Measurements from ENCODE around the gene RABEP2.
"Not testable (repeated sequence)": the region's sequence is repeated elsewhere in the genome, so short reads cannot be mapped to it uniquely, and the experiment has no call there.

RABEP2 gene

DNA sequence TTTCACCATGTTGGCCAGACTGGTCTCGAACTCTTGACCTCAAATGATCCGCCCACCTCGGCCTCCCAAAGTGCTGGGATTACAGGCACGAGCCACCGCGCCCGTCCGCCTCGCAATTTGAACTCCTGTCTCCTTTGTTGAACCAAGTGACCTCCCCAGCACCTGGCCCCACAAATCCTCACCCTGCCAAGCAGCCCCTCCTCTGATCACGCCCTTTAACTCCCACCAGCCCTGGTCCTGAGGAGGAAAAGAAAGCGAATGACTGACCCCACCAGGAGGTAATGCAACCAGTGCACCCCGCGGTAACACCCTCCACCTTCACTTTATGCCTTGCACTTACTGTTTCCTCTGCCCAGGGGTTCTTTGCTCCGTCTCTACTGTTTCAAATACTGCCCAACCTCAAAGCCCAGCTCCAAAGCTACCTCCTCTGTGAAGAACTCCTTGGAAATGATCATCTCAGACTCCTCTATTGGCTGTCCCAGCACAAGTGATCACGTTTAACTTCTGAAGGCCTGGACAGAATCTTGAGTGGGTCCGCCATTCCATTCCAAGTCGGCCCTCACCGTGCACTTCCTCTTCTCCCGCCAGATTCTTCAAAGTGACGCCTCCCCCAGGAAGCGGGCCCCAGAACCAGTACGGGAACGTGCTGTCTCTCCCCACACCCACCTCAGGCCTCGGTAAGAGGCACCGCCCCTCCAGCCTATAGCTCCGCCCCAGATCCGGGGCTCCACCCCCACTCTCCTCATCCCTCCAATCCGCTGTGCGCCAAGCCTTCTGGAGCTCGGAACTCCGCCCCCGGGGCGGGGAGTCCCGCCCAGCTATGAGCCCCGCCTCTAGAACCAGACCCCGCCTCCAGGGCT lies 11.1 kb upstream of the RABEP2 start:
- intact Hi-C loops (cut with DNase I) = no loop called here
- DNase-seq = peak; percentile 27 to 82 (median 64)

DNA sequence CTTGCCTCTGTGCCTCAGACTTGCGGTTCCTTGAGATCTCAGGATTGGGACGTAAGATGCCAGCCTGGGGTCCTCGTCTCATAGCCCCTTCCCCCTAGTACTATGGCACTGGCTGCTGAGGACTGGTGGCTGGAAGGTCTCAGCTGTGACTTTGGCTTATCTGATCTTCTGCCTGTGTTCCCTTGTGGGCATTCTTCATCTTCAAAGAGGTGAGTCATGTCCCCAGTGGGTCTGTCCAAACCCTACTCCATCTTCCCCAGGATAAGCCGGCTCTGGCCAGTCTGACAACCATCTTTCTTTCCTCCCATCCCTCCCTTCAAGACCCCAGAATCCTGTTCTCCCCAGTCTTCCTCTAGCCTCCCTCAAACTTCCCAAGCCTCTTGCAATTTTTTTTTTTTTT lies 10.3 kb upstream of the RABEP2 start:
- no peak for DNase-seq
- intact Hi-C loops (cut with DNase I) = no loop called here

DNA sequence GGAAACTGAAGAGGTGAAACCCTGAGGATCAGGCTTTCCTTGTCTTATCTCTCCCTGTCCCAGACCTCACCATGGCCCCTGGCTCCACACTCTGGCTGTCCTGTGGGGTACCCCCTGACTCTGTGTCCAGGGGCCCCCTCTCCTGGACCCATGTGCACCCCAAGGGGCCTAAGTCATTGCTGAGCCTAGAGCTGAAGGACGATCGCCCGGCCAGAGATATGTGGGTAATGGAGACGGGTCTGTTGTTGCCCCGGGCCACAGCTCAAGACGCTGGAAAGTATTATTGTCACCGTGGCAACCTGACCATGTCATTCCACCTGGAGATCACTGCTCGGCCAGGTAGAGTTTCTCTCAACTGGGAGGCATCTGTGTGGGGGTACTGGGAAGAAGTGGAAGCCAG lies 8.1 kb upstream of the RABEP2 start:
- DNase-seq = no peak
- intact Hi-C loops (cut with DNase I) = no loop called here

DNA sequence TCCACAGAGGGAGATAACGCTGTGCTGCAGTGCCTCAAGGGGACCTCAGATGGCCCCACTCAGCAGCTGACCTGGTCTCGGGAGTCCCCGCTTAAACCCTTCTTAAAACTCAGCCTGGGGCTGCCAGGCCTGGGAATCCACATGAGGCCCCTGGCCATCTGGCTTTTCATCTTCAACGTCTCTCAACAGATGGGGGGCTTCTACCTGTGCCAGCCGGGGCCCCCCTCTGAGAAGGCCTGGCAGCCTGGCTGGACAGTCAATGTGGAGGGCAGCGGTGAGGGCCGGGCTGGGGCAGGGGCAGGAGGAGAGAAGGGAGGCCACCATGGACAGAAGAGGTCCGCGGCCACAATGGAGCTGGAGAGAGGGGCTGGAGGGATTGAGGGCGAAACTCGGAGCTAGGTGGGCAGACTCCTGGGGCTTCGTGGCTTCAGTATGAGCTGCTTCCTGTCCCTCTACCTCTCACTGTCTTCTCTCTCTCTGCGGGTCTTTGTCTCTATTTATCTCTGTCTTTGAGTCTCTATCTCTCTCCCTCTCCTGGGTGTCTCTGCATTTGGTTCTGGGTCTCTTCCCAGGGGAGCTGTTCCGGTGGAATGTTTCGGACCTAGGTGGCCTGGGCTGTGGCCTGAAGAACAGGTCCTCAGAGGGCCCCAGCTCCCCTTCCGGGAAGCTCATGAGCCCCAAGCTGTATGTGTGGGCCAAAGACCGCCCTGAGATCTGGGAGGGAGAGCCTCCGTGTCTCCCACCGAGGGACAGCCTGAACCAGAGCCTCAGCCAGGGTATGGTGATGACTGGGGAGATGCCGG lies 7.5 kb upstream of the RABEP2 start:
- no peak for DNase-seq
- intact Hi-C loops (cut with DNase I) = no loop called here

DNA sequence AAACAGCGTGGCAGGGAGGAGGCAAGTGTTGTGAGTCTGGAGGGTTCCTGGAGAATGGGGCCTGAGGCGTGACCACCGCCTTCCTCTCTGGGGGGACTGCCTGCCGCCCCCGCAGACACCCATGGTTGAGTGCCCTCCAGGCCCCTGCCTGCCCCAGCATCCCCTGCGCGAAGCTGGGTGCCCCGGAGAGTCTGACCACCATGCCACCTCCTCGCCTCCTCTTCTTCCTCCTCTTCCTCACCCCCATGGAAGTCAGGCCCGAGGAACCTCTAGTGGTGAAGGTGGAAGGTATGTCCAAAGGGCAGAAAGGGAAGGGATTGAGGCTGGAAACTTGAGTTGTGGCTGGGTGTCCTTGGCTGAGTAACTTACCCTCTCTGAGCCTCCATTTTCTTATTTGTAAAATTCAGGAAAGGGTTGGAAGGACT lies 6.8 kb upstream of the RABEP2 start, which contains the start of gene CD19:
Gene CD19, plus strand, starts transcription at position 171 of the 425 bp plus-strand sequence. Its CDS starts 30 bp downstream, at position 201.
- no peak for DNase-seq
- intact Hi-C loops (cut with DNase I) = no loop called here

DNA sequence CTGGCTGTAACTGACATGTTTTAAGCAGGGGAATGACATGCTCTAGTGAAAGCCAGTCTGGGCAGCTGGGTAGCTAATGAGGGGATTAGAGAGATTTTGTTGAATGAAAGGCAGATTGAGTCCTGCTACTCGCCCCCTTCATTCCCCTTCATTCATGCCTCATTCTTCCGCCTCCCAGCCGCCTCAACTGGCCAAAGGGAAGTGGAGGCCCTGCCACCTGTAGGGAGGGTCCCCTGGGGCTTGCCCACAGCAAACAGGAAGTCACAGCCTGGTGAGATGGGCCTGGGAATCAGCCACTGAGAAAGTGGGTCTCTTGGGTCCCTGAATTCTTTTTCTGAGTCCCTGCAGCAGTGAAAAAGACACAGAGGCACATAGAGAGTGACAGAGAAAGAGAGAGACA lies 5.6 kb upstream of the RABEP2 start:
- intact Hi-C loops (cut with DNase I) = no loop called here
- DNase-seq = peak in 1 of 42 donors; percentile 9

DNA sequence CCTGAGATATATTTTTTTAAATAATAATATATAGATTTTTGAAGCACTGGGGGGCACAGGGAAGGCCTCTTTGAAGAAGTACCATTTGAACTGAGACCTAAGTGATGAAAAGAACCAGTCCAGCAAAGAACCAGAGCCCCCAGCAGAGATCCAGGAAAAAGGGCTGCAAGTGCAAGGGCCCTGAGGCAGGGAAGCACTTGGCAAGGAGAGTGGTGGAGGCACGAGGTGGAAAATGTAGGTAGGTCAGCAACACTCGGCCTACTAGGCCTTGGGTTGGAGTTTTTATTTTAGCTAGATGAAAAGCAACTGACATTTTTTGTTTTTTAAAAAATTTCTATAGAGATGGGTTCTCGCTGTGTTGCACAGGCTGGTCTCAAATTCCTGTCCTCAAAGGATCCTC lies 5.2 kb upstream of the RABEP2 start:
- intact Hi-C loops (cut with DNase I) = no loop called here
- DNase-seq = no peak

DNA sequence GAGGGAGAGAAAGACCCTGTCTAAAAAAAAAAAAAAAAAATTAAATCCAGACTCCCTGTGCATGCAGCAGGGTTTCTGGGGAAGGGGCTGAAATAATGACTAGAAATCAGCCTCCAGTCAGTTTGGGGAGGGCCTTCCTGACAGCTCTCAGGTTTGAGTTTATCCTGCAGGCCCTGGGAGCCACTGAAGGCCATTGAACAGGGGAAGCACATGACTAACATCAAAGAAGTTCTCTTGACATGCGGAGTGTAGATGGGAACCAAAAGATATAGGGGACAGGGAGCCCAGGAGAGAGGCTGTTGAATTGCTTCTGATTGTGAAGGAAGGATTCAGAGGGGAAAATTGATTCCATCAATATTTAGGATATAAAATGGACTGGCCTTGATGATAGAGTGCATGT lies 2.8 kb upstream of the RABEP2 start:
- intact Hi-C loops (cut with DNase I) = no loop called here
- no peak for DNase-seq

DNA sequence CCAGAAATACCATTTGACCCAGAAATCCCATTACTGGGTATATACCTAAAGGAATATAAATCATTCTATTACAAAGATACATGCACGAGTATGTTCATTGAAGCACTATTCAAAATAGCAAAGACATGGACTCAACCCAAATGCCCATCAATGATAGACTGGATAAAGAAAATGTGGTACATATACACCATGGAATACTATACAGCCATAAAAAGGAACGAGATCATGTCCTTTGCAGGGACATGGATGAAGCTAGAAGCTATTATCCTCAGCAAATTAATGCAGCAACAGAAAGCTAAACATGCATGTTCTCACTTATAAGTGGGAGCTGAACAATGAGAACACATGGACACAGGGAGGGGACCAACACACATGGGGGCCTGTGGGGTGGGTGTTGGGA lies 1.2 kb upstream of the RABEP2 start:
- DNase-seq; intact Hi-C loops (cut with DNase I): not testable (repeated sequence)

DNA sequence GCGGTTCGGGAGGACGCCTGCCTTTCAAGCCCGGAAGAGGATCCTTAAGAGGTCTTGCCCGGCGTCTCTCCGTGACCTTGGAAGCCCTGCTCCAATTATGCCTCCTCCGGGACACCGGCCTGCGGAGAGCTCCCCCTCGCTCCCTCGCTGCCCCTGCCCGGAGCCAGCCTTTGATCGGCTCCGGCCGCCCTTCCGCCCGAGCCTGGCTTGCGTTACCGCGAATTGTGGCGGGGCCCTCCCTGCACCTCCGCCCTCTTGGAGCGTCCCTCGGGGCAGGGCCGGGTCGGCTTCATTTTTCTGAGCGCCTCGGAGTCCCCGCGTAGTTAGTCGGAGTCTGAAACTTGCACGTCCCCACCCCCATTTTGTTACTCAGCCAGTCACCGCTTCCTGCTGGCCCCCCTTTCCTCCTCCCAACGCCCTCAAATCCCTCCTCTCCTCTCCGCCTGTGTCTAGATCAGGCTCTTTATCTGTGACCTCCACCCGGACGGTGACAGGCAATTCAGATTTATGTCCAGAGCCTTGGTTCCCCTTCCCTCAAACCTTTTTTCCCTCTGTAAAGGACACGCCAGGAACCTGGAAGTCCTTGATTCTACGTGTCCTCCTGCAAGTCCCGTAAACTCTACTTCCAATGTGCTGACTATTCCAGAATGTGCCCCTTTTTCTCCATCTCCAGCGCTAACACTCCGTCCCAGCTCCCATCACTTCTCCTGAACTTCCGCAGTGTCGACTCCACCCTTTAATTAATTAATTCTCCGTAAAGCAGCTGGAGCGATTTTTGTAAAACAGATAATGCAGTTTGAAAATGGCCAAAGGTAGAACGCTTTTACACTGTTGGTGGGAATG lies 569 bp upstream of the RABEP2 start:
- intact Hi-C loops (cut with DNase I) = loop anchor here (2.0 kb wide), 1 partner anchor 25 kb away; the partner anchor contains the start of gene NFATC2IP

DNA sequence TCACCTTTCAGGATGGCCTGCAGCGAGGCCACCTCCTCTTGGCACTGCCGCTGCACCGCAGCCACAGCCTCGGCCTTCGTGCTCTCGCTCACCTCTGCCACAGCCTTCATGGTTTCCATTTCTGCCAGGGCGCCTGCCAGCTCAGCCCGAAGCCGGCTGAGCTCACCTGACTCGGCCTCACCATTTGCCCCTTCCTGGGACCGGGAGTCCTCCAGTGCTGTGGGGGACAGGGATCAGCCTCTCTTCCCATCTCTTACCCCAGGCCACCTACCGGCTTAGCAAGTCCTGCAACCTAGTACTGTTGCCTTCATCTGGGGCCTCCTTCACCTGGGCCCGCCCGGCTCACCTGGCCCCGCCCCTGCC lies 658 bp downstream of the RABEP2 start:
- peak in 2 of 42 donors; percentile 1 to 14 for DNase-seq
- intact Hi-C loops (cut with DNase I) = loop anchor here (2.0 kb wide), 1 partner anchor 26 kb away; the partner anchor contains the start of gene NFATC2IP

More for the DNA sequence above, 569 bp upstream of the RABEP2 start:
- peak in 30 of 42 donors; percentile 25 to 81 (median 60) for DNase-seq

DNA sequence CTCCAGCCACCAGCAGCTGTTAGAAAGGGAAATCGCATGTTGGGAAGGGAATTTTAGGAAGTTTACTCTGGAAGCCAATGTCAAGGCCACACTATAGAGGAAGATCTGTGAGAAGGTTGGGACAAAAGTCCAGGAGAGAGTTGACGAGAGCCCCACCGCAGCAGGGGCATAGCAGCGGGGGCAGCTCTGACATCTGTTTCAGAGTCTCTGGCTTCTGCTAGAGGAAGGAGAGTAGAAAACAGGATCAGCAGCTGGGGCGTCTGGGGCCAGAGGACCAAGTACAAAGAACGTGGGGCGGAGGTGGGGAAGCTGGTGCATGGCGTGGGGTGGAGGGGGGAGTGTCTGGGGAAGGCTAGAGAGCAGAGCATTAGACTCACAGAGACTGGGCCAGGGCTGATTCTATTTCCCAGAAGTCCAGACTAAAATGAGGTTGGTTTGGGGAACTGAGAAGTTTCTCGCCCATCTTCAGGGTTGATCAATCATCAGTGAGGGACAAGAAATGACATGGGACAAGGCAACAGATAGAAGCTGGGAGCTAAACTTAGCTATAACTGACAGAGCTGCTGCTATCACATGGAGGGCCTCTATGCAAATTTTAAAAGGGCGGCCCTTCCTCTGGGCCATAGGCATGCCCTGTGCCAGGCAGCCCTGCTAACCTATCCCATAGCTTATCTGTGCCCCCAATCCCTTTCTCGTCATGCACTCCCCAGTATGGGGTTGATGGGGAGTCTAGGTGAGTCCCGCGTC lies 1.2 kb downstream of the RABEP2 start:
- peak in 10 of 42 donors; percentile 2 to 45 (median 18) for DNase-seq
- intact Hi-C loops (cut with DNase I) = loop anchor here (2.0 kb wide), 1 partner anchor 27 kb away; the partner anchor contains the start of gene NFATC2IP

DNA sequence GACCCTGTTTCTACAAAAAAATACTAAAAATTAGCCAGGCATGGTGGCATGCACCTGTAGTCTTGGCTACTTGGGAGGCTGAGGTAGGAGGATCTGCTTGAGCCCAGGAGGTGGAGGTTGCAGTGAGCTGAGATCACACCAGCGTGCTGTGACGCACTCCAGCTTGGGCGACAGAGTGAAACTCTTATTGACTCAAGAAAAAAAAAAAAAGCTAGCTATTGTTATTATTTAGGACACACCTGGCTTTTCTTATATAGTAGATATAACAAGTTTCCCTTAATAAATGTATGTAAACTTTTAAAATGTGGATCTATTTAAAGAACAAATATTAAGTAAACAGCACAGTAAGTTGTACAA lies 1.8 kb downstream of the RABEP2 start:
- intact Hi-C loops (cut with DNase I) = no loop called here
- no peak for DNase-seq

DNA sequence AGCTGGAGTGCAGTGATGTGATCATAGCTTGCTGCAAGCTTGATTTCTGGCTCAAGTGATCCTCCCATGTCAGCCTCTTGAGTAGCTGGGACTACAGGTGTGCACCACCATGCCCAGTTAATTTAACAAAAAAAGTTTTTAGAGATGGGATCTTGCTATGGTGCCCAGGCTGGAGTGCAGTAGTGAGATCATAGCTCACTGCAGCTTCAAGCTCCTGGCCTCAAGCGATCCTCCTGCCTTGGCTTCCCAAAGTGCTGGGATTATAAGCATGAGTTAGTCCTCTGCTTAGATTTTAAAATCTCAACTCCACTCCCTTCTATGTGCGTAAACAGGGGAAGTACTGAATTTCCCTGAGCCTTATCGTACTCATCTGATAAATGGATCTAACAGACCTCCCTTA lies 6.3 kb downstream of the RABEP2 start:
- intact Hi-C loops (cut with DNase I) = no loop called here
- DNase-seq = no peak

DNA sequence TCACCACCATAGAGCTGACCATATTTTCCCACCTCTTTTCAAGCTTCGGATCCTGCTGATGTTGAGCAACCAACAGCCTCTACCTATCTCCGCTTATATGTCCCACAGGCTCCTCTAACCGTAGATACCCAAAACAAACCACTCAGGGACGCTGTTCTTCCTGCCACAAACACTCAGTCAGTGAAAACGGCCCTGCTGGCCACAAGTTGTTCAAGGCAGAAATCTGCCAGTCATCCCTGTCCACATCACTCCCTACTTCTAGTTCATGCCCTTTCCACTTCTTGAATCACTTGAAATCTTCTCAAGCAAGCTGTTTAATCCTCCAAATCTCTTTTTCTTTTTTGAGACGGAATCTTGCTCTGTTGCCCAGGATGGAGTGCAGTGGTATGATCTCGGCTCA lies 7.9 kb downstream of the RABEP2 start:
- intact Hi-C loops (cut with DNase I) = no loop called here

DNA sequence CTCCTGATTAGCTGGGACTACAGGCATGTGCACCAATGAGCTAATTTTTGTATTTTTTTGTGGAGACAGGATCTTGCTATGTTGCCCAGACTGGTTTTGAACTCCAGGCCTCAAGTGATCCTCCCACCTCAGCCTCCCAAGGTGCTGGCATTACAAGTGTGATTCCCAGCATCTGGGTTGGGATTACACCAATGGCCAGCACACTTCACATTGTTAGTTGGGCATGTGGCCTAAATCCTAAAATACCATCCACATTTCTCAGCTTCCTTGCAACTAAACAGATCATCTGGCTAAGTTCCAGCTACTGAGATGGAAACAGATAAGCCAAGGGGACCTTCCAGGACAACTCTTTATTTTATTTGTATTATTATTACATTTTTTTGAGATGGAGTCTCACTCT lies 9.9 kb downstream of the RABEP2 start:
- no peak for DNase-seq
- intact Hi-C loops (cut with DNase I) = no loop called here

More for the DNA sequence above, 7.9 kb downstream of the RABEP2 start:
- DNase-seq = no peak

DNA sequence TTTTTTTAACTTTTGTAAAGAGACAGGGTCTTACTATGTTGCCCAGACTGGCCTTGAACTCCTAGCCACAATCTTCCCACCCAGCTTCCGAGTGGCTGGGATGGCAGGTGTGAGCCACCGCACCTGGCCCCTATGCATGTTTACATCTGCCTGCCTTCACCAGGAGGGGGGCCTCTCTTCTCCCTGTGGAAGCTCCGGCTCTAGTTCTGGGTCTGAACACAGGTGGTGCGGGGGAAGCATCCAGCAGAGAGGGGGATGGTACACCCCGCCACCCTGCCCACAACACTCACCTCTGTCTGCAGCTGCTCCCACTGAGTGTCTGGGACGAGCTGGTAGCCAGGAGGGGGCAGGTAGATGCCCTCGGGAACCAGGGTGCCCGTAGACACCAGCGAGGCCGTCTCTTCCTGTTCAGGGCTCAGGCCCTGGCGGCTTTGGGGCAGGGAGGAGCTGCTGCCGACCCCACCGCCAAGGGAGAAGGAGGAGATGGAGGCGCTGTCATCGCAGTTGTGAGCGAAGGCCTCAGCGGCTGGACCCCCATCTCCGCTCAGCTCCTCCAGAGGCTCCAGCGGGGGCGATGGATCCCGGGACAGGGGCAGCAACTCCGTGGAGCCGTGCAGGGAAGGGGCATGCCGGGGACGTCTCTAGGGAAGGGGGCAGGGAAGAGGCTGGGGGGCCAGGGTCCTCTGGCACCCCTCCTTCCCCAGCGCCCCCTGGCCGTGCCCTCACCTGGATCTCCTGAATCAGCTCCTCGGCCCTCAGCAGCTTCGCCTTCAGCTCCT lies 10.9 kb downstream of the RABEP2 start:
- intact Hi-C loops (cut with DNase I) = no loop called here
- no peak for DNase-seq

DNA sequence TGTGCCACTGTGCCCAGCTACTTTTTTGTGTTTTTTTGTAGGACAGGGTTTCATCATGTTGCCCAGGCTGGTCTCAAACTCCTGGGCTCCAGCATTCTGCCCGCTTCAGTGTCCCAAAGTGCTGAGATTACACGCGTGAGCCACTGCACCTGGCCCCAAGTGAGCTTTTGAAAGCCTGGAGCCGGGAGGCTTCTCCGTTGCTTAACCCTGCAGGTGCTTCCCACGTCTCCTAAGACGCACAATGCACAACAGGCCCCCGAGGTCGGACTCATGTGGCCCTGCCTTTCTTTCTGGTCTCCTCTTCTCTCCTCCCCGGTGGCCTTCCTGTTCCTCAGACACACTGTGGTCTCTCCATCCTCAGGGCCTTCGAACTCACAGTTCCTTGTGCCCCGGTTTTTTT lies 12.5 kb downstream of the RABEP2 start:
- intact Hi-C loops (cut with DNase I) = no loop called here
- DNase-seq = no peak

Data from head of caudate nucleus (tissue), 42 donors.